Spleen (tissue), 11 donors: ENCODE data around the gene VPS4A. TPM values are rescaled to one million over a fixed set of nuclear protein-coding genes. Genes with fewer than 3 reads are reported as not detected.

Experiments used
- DNase-seq: peaks from one replicate; pipeline ENCODE4 v3.0.0-alpha.2; 2020
- H3K27ac ChIP-seq, 8 donors: fragments of 200-600 bp; sonication (generic) in 7 of 8; 1 replicate in 4 of 8; 2 replicates in 4 of 8; pipeline versions ENCODE4 v1.5.0 to v1.8.0; 2016 to 2021; ENCODE audit warnings: inconsistent platforms in 4 of 8, mild to moderate bottlenecking in 4 of 8, moderate library complexity in 1 of 8
- H3K27me3 ChIP-seq, 7 donors: fragments of 200-600 bp; sonication (generic) in 6 of 7; replicated peaks in 1 of 7; 1 replicate in 4 of 7; 2 replicates in 3 of 7; pipeline versions ENCODE4 v1.5.0 to v1.8.0; 2016 to 2021; ENCODE audit warnings: inconsistent platforms in 3 of 7, mild to moderate bottlenecking in 1 of 7
- H3K36me3 ChIP-seq, 6 donors: fragments of 200-600 bp; sonication (generic) in 5 of 6; 1 replicate in 4 of 6; 2 replicates in 2 of 6; pipeline versions ENCODE4 v1.5.0 to v1.8.0; 2016 to 2021; ENCODE audit warnings: inconsistent platforms in 2 of 6
- H3K4me1 ChIP-seq, 6 donors: fragments of 200-600 bp; sonication (generic) in 5 of 6; 1 replicate in 3 of 6; 2 replicates in 3 of 6; pipeline versions ENCODE4 v1.5.0 to v1.8.0; 2016 to 2021; ENCODE audit warnings: inconsistent platforms in 3 of 6
- H3K4me3 ChIP-seq, 8 donors: fragments of 200-600 bp; sonication (generic) in 7 of 8; 1 replicate in 4 of 8; 2 replicates in 4 of 8; pipeline versions ENCODE4 v1.5.0 to v1.8.0; 2016 to 2021; ENCODE audit warnings: inconsistent platforms in 4 of 8, mild to moderate bottlenecking in 4 of 8, moderate library complexity in 2 of 8
- H3K9me3 ChIP-seq, 8 donors: fragments of 200-600 bp; sonication (generic) in 7 of 8; 1 replicate in 4 of 8; 2 replicates in 4 of 8; pipeline versions ENCODE4 v1.5.0 to v1.8.0; 2016 to 2021; ENCODE audit warnings: inconsistent platforms in 4 of 8
- POLR2A ChIP-seq, 3 donors: fragments of 450-650 bp; IDR thresholded peaks; one replicate each; pipeline ENCODE4 v1.5.1; 2017; ENCODE audit warnings: antibody characterized with exemption in 3 of 3, mild to moderate bottlenecking in 1 of 3
- POLR2AphosphoS5 ChIP-seq, 3 donors: sonication (generic); formaldehyde crosslinking; IDR thresholded peaks; one replicate each; pipeline ENCODE4 v1.5.1; 2017; ENCODE audit warnings: antibody characterized with exemption in 3 of 3
- WGBS, 5 donors: extraction: QIAGEN DNeasy Blood & Tissue Kit in 3 of 5; methylation state at CpG; one replicate each; pipeline versions ENCODE4 v1.1.5 to v1.1.7; 2013 to 2018; 5-methylcytosine and 5-hydroxymethylcytosine counted together
- intact Hi-C: fragments of 100-400 bp; cut with DNase I; formaldehyde crosslinking; loops from one replicate; pipeline ENCODE4 v1.15.0; 2023; ENCODE audit warnings: low total_unique reads
- polyA plus RNA-seq, 3 donors: library from polyadenylated mRNA; stranded (reverse); fragments of 200-250 nt; gene quantifications; one replicate each; pipeline ENCODE4 v1.2.1, GENCODE V29; 2013
- total RNA-seq, 7 donors: library from RNA; depleted of rRNA in 3 of 7; stranded (reverse); fragments of >200 nt in 3 of 7; fragmentation: NEBNext Ultra II Directional in 4 of 7; extraction: Animal tissue kit (Norgen Biotek cat#: 25700) in 4 of 7; gene quantifications; one replicate each; pipeline versions ENCODE4 v1.1.0 to v1.2.1, GENCODE V29; 2016 to 2021
- TF ChIP-seq, protein P1 (sequence below), 11 experiments: fragments of 200-600 bp in 7 of 11; fragments of 450-650 bp in 4 of 11; sonication (generic) in 4 of 11; IDR thresholded peaks in 8 of 11; conservative IDR thresholded peaks in 3 of 11; 1 replicate in 7 of 11; 2 replicates in 4 of 11; pipeline versions ENCODE4 v1.4.0 to v1.8.0; 2016 to 2021; ENCODE audit warnings: antibody characterized with exemption in 11 of 11, inconsistent platforms in 4 of 11, mild to moderate bottlenecking in 1 of 11
- donor health status: healthy with polysubstance abuse.
- donor health status: DM: no; HTN: no; CAD: no; lungs with moderate emphysema.
- donor health status: DM: no; HTN: no; CAD: no.
- donor health status: Bipolar disorder and iron deficiency.
- donor health status: healthy.
- donor health status: DM: no; HTN: no; CAD: no.
- donor health status: DM: yes; HTN: yes; CAD: no.

The VPS4A gene
- total and polyA plus RNA-seq, 10 donors, result 21.5 to 38.0 (median 32.5) TPM

DNA sequence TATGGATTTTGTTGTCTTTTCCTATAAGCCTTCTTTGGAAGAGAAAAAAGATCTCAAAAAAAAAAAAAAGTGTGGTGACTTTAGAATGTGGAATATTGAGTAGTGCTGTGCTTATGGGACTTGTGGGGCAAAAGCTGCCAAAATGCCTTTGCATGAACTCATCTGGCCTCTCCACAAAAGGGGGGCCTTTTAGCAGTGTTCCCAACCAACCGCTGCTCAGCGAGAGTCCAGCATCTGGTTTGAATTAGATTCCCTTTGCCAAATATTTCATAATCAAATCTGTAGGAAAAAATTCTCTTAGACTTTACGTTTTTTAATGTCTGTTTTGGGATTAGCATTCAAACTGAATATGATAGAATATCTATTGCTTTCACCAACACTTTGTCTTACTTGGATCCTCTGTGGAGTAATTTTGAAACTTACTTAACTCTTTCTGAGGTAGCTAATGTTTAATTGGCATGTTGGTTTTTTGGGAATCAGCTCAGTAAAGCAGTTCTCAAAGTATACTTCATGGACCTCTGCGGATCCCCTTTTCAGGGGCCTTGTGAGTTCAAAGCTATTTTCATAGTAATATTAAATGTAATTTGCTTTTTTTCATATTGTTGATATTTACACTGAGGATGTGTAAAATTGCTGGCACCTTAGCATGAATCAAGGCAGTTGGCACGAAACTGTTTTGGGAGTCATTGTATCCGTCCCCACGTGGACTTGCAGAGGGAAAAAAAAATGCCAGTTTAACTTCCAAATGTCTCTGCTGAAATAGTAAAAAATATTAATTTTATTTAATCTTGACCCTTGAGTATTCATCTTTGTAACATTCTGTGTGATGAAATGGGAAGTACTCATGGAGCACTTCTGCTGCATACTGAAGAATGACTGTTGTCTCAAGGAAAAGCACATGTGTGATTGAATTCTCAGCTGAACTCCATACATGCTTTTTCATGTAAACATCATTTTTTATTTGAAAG is 34.7 kb upstream of the VPS4A start:
- WGBS, 5 donors, result 77 to 89% (median 87%) methylated on average over 7 of the region's 7 CpGs
- no peak for DNase-seq
- no peaks in the 10 kb centered on the region for H3K27me3 ChIP-seq
- H3K4me3 ChIP-seq, result no peak overlapping the region
- H3K9me3 ChIP-seq, result no peaks in the 10 kb centered on the region
- H3K36me3 ChIP-seq, result peaks cover 0 to 29% (median 4%) of the 10 kb centered on the region in 6 donors
- peaks cover 0 to 9% (median 0%) of the 10 kb centered on the region in 6 donors for H3K4me1 ChIP-seq
- H3K27ac ChIP-seq, result no peak overlapping the region
- intact Hi-C loops, result no loop called here
- TF ChIP-seq POLR2AphosphoS5 (IDR thresholded peaks at IDR 0.05), result peak in 1 of 3 donors; percentile 7
- TF ChIP-seq, protein P1, sequence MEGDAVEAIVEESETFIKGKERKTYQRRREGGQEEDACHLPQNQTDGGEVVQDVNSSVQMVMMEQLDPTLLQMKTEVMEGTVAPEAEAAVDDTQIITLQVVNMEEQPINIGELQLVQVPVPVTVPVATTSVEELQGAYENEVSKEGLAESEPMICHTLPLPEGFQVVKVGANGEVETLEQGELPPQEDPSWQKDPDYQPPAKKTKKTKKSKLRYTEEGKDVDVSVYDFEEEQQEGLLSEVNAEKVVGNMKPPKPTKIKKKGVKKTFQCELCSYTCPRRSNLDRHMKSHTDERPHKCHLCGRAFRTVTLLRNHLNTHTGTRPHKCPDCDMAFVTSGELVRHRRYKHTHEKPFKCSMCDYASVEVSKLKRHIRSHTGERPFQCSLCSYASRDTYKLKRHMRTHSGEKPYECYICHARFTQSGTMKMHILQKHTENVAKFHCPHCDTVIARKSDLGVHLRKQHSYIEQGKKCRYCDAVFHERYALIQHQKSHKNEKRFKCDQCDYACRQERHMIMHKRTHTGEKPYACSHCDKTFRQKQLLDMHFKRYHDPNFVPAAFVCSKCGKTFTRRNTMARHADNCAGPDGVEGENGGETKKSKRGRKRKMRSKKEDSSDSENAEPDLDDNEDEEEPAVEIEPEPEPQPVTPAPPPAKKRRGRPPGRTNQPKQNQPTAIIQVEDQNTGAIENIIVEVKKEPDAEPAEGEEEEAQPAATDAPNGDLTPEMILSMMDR (IDR thresholded peaks at IDR 0.05 in 8 of 11, conservative IDR thresholded peaks at IDR 0.05 in 3 of 11), result no peak

DNA sequence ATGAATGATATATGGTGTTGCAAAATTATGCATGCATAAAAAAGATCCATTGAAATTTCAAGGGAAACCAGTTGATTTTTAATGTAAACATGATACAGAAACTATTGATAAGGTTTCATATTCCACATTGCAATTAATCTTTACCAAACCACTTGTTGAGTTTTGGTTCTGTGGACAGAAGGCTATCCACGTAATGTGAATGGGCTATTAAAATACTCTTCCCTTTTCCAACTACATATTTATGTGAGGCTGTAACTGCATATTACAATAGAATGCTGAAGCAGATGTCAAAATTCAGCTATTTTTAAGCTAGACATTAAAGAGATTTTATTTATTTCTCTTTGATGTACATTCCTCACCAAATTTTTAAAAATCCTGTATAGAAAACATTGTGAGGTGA is 33.7 kb upstream of the VPS4A start:
- DNase-seq, result no peak
- Histone ChIP-seq H3K4me3 (no peak overlapping the region), H3K36me3 (peaks cover 0 to 19% (median 2%) of the 10 kb centered on the region in 6 donors), H3K27ac (no peak overlapping the region), H3K4me1 (peaks cover 0 to 9% (median 0%) of the 10 kb centered on the region in 6 donors), H3K27me3 (no peaks in the 10 kb centered on the region), H3K9me3 (no peaks in the 10 kb centered on the region)
- WGBS, 5 donors, result 33 to 96% (median 88%) methylated on average over 1 of the region's 1 CpG
- TF ChIP-seq, protein P1 (IDR thresholded peaks at IDR 0.05 in 8 of 11, conservative IDR thresholded peaks at IDR 0.05 in 3 of 11), result no peak
- TF ChIP-seq POLR2AphosphoS5 (IDR thresholded peaks at IDR 0.05) (no peak), POLR2A (IDR thresholded peaks at IDR 0.05) (no peak)
- intact Hi-C loops, result no loop called here

DNA sequence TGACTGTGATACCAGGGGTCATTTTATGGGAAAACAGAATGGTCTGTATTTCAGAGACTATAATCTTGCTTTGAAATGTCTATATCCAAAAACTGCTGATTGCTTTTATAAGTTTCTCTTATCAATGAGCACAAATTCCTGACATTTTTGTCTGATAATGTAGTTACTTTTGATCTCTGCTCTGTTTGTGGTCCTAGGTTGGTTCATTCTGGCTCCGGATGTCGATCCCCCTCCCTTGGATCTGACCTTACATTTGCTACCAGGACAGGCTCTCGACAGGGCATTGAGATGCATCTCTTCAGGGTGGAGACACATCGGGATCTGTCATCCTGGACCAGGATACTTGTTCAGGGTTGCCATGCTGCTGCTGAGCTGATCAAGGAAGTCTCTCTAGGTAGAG is 27.3 kb upstream of the VPS4A start:
- TF ChIP-seq POLR2A (IDR thresholded peaks at IDR 0.05) (no peak), POLR2AphosphoS5 (IDR thresholded peaks at IDR 0.05) (no peak)
- TF ChIP-seq, protein P1 (IDR thresholded peaks at IDR 0.05 in 8 of 11, conservative IDR thresholded peaks at IDR 0.05 in 3 of 11), result no peak
- 91 to 99% (median 93%) methylated on average over 4 of the region's 4 CpGs for WGBS, 5 donors
- peaks cover 0 to 45% (median 13%) of the 10 kb centered on the region in 6 donors for H3K36me3 ChIP-seq
- no peak for DNase-seq
- H3K9me3 ChIP-seq, result no peaks in the 10 kb centered on the region
- peaks cover 0 to 16% (median 11%) of the 10 kb centered on the region in 6 donors for H3K4me1 ChIP-seq
- intact Hi-C loops, result no loop called here
- no peaks in the 10 kb centered on the region for H3K27me3 ChIP-seq
- H3K27ac ChIP-seq, result no peak overlapping the region
- H3K4me3 ChIP-seq, result no peak overlapping the region

DNA sequence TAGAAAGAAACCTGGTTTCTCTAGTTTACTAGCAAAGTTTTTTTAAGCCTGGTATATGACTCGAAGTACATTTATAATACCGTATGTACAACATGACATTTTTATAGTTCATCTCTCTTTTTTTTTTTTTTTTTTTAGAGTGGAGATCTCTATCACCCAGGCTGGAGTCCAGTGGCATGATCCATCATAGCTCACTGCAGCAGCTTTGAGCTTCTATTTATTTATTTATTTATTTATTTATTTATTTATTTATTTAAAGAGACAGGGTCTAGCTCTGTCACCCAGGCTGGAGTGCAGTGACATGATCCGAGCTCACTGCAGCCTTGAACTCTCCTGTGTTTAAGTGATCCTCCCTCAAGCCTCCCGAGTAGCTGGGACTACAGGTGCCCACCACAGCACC is 25.9 kb upstream of the VPS4A start:
- no peak overlapping the region for H3K4me3 ChIP-seq
- no peak overlapping the region for H3K27ac ChIP-seq
- TF ChIP-seq POLR2AphosphoS5 (IDR thresholded peaks at IDR 0.05) (no peak), POLR2A (IDR thresholded peaks at IDR 0.05) (no peak)
- TF ChIP-seq, protein P1 (IDR thresholded peaks at IDR 0.05 in 8 of 11, conservative IDR thresholded peaks at IDR 0.05 in 3 of 11), result no peak
- H3K27me3 ChIP-seq, result no peaks in the 10 kb centered on the region
- no peaks in the 10 kb centered on the region for H3K9me3 ChIP-seq
- peaks cover 0 to 16% (median 11%) of the 10 kb centered on the region in 6 donors for H3K4me1 ChIP-seq
- peaks cover 0 to 50% (median 13%) of the 10 kb centered on the region in 6 donors for H3K36me3 ChIP-seq
- 86 to 94% (median 91%) methylated on average over 4 of the region's 4 CpGs for WGBS, 5 donors
- intact Hi-C loops, result no loop called here
- DNase-seq, result no peak
